ENCODE data around the gene MYH6.
"Not testable (repeated sequence)": the region's sequence is repeated elsewhere in the genome, so short reads cannot be mapped to it uniquely, and the experiment has no call there.

MYH6 gene

GRCh38 chr14:23407516-23408306 is at the start of gene MYH6:
Gene MYH6 (minus strand): TSS chr14:23408273. CDS start chr14:23407223, 1,050 bp downstream.
- no peaks in the 10 kb centered on the region for H3K4me1 Mint-ChIP-seq (ENCODE audit: low read depth)
- peaks cover 7% of the 10 kb centered on the region for H3K27me3 Mint-ChIP-seq
- no peak within 1 kb of the TSS for H3K4me3 Mint-ChIP-seq
- H3K36me3 Mint-ChIP-seq (ENCODE audit: low read depth) = no peaks in the 10 kb centered on the region
- no peak for DNase-seq
- H3K9me3 Mint-ChIP-seq = no peaks in the 10 kb centered on the region
- H3K27ac Mint-ChIP-seq = no peak within 1 kb of the TSS

- not testable (repeated sequence) for H3K4me1 Mint-ChIP-seq (ENCODE audit: low read depth); H3K4me3 Mint-ChIP-seq; DNase-seq; H3K27ac Mint-ChIP-seq; H3K9me3 Mint-ChIP-seq; H3K36me3 Mint-ChIP-seq (ENCODE audit: low read depth)
- H3K27me3 Mint-ChIP-seq = peaks cover 43% of the 10 kb centered on the region
Measured at GRCh38 chr14:23456883-23457586, 49.0 kb upstream of the MYH6 start.

- Mint-ChIP-seq H3K4me3 (no peak overlapping the region), H3K36me3 (ENCODE audit: low read depth) (no peaks in the 10 kb centered on the region), H3K9me3 (no peaks in the 10 kb centered on the region), H3K4me1 (ENCODE audit: low read depth) (no peaks in the 10 kb centered on the region), H3K27me3 (peaks cover 51% of the 10 kb centered on the region), H3K27ac (no peak overlapping the region)
- no peak for DNase-seq
Measured at GRCh38 chr14:23454445-23454856, 46.4 kb upstream of the MYH6 start.

- H3K4me1 Mint-ChIP-seq (ENCODE audit: low read depth) = no peaks in the 10 kb centered on the region
- no peak overlapping the region for H3K27ac Mint-ChIP-seq
- no peak for DNase-seq
- H3K4me3 Mint-ChIP-seq = no peak overlapping the region
- H3K9me3 Mint-ChIP-seq = no peaks in the 10 kb centered on the region
- H3K27me3 Mint-ChIP-seq = peaks cover 51% of the 10 kb centered on the region
- no peaks in the 10 kb centered on the region for H3K36me3 Mint-ChIP-seq (ENCODE audit: low read depth)
Measured at GRCh38 chr14:23452237-23452636, 44.2 kb upstream of the MYH6 start.

- no peaks in the 10 kb centered on the region for H3K36me3 Mint-ChIP-seq (ENCODE audit: low read depth)
- no peaks in the 10 kb centered on the region for H3K9me3 Mint-ChIP-seq
- H3K27ac Mint-ChIP-seq = no peak overlapping the region
- H3K27me3 Mint-ChIP-seq = peaks cover 43% of the 10 kb centered on the region
- H3K4me3 Mint-ChIP-seq = no peak overlapping the region
- DNase-seq = no peak
- H3K4me1 Mint-ChIP-seq (ENCODE audit: low read depth) = no peaks in the 10 kb centered on the region
Measured at GRCh38 chr14:23450379-23450778, 42.3 kb upstream of the MYH6 start.

- Mint-ChIP-seq H3K4me3 (no peak overlapping the region), H3K27ac (no peak overlapping the region), H3K4me1 (ENCODE audit: low read depth) (no peaks in the 10 kb centered on the region), H3K9me3 (no peaks in the 10 kb centered on the region), H3K27me3 (peaks cover 35% of the 10 kb centered on the region), H3K36me3 (ENCODE audit: low read depth) (no peaks in the 10 kb centered on the region)
- DNase-seq = no peak
Measured at GRCh38 chr14:23449314-23449713, 41.2 kb upstream of the MYH6 start.

- H3K27ac Mint-ChIP-seq = peak overlapping the region; percentile 49
- peaks cover 25% of the 10 kb centered on the region for H3K27me3 Mint-ChIP-seq
- H3K36me3 Mint-ChIP-seq (ENCODE audit: low read depth) = no peaks in the 10 kb centered on the region
- H3K9me3 Mint-ChIP-seq = no peaks in the 10 kb centered on the region
- DNase-seq = peak; percentile 17
- H3K4me1 Mint-ChIP-seq (ENCODE audit: low read depth) = no peaks in the 10 kb centered on the region
- H3K4me3 Mint-ChIP-seq = no peak overlapping the region
Measured at GRCh38 chr14:23447361-23448350, 39.6 kb upstream of the MYH6 start.

- Mint-ChIP-seq H3K36me3 (ENCODE audit: low read depth) (no peaks in the 10 kb centered on the region), H3K4me3 (no peak overlapping the region), H3K27me3 (peaks cover 17% of the 10 kb centered on the region), H3K4me1 (ENCODE audit: low read depth) (no peaks in the 10 kb centered on the region), H3K9me3 (no peaks in the 10 kb centered on the region), H3K27ac (no peak overlapping the region)
- DNase-seq = peak; percentile 14
Measured at GRCh38 chr14:23446291-23446851, 38.3 kb upstream of the MYH6 start.

- DNase-seq = no peak
- Mint-ChIP-seq H3K36me3 (ENCODE audit: low read depth) (no peaks in the 10 kb centered on the region), H3K4me3 (no peak overlapping the region), H3K4me1 (ENCODE audit: low read depth) (no peaks in the 10 kb centered on the region), H3K27me3 (peaks cover 11% of the 10 kb centered on the region), H3K27ac (no peak overlapping the region), H3K9me3 (no peaks in the 10 kb centered on the region)
Measured at GRCh38 chr14:23445773-23446172, 37.7 kb upstream of the MYH6 start.

GRCh38 chr14:23444314-23444713 is 36.2 kb upstream of the MYH6 start:
- Mint-ChIP-seq H3K9me3 (no peaks in the 10 kb centered on the region), H3K4me1 (ENCODE audit: low read depth) (no peaks in the 10 kb centered on the region), H3K27me3 (peaks cover 8% of the 10 kb centered on the region), H3K27ac (no peak overlapping the region), H3K4me3 (no peak overlapping the region), H3K36me3 (ENCODE audit: low read depth) (no peaks in the 10 kb centered on the region)
- no peak for DNase-seq

- Mint-ChIP-seq H3K27me3 (peaks cover 5% of the 10 kb centered on the region), H3K4me3 (no peak overlapping the region), H3K27ac (no peak overlapping the region), H3K9me3 (no peaks in the 10 kb centered on the region), H3K36me3 (ENCODE audit: low read depth) (no peaks in the 10 kb centered on the region), H3K4me1 (ENCODE audit: low read depth) (no peaks in the 10 kb centered on the region)
- DNase-seq = peak; percentile 8
Measured at GRCh38 chr14:23443881-23444280, 35.8 kb upstream of the MYH6 start.

- no peak overlapping the region for H3K4me3 Mint-ChIP-seq
- no peak overlapping the region for H3K27ac Mint-ChIP-seq
- H3K9me3 Mint-ChIP-seq = no peaks in the 10 kb centered on the region
- H3K27me3 Mint-ChIP-seq = peaks cover 3% of the 10 kb centered on the region
- H3K4me1 Mint-ChIP-seq (ENCODE audit: low read depth) = no peaks in the 10 kb centered on the region
- no peaks in the 10 kb centered on the region for H3K36me3 Mint-ChIP-seq (ENCODE audit: low read depth)
- peak; percentile 11 for DNase-seq
Measured at GRCh38 chr14:23443411-23443812, 35.3 kb upstream of the MYH6 start.

GRCh38 chr14:23442721-23443356 is 34.8 kb upstream of the MYH6 start:
- DNase-seq = no peak

GRCh38 chr14:23441076-23441475 is 33.0 kb upstream of the MYH6 start:
- H3K36me3 Mint-ChIP-seq (ENCODE audit: low read depth) = no peaks in the 10 kb centered on the region
- no peaks in the 10 kb centered on the region for H3K4me1 Mint-ChIP-seq (ENCODE audit: low read depth)
- DNase-seq = no peak
- H3K27me3 Mint-ChIP-seq = peaks cover 3% of the 10 kb centered on the region
- H3K27ac Mint-ChIP-seq = no peak overlapping the region
- no peak overlapping the region for H3K4me3 Mint-ChIP-seq
- H3K9me3 Mint-ChIP-seq = no peaks in the 10 kb centered on the region

More at GRCh38 chr14:23442721-23443356, 34.8 kb upstream of the MYH6 start:
- H3K9me3 Mint-ChIP-seq = no peaks in the 10 kb centered on the region
- no peak overlapping the region for H3K27ac Mint-ChIP-seq
- H3K4me3 Mint-ChIP-seq = no peak overlapping the region
- no peaks in the 10 kb centered on the region for H3K36me3 Mint-ChIP-seq (ENCODE audit: low read depth)
- no peaks in the 10 kb centered on the region for H3K4me1 Mint-ChIP-seq (ENCODE audit: low read depth)
- peaks cover 3% of the 10 kb centered on the region for H3K27me3 Mint-ChIP-seq

All from activated T-cell treated with anti-CD3 and anti-CD28 coated beads, Interleukin-2, amount 50 U/mL, for 24 hours (primary cell).